Loucy (cell line): ENCODE measurements around the gene PRKN.

Experiments
- EZH2phosphoT487 ChIP-seq: fragments of 200-600 bp; IDR thresholded peaks from 2 replicates; pipeline ENCODE4 v1.6.1; 2018; ENCODE audit warnings: antibody characterized with exemption, mild to moderate bottlenecking, moderate library complexity, borderline replicate concordance
- TF ChIP-seq, protein P1 (sequence below): fragments of 200-600 bp; sonication (generic); conservative IDR thresholded peaks from 2 replicates; pipeline ENCODE4 v1.5.1; 2014; ENCODE audit warnings: mild to moderate bottlenecking, antibody characterized with exemption, low read length

DNA sequence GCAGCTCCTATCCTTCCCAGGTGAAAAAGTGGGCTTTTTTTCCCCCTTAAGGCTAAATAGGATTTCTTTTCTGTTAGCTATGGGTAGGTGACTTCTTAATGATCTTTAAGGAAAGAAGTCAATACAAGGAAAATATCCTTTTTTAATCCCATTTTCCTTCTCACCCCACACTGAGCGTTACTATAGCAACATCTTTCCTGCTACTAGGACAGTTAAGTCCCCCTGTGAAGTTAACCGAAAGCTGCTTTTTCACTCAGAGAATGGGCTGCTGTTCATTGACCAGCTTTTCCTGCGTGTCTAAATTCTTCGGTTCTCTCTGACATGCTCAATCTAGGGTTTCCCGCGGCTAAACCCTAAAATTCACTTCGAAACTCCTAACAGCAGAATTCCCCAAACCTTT, 1280.6 kb downstream of the PRKN start:
- TF ChIP-seq, protein P1, sequence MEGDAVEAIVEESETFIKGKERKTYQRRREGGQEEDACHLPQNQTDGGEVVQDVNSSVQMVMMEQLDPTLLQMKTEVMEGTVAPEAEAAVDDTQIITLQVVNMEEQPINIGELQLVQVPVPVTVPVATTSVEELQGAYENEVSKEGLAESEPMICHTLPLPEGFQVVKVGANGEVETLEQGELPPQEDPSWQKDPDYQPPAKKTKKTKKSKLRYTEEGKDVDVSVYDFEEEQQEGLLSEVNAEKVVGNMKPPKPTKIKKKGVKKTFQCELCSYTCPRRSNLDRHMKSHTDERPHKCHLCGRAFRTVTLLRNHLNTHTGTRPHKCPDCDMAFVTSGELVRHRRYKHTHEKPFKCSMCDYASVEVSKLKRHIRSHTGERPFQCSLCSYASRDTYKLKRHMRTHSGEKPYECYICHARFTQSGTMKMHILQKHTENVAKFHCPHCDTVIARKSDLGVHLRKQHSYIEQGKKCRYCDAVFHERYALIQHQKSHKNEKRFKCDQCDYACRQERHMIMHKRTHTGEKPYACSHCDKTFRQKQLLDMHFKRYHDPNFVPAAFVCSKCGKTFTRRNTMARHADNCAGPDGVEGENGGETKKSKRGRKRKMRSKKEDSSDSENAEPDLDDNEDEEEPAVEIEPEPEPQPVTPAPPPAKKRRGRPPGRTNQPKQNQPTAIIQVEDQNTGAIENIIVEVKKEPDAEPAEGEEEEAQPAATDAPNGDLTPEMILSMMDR: no peak
- TF ChIP-seq EZH2phosphoT487: no peak
